Gastrocnemius medialis (tissue), 4 donors: ENCODE results near the gene KIF11. TPM values are rescaled to one million over a fixed set of nuclear protein-coding genes. Genes with fewer than 3 reads are reported as not detected.
A peak's percentile ranks its signal among the peaks of the same experiment; 100 is the strongest.

Experiments
- ATAC-seq, 2 donors: fragments of 150-250 bp; one replicate each; pipeline ENCODE4 v1.9.1; 2016
- DNase-seq, 2 donors: peaks; one replicate each; pipeline ENCODE4 v3.0.0-alpha.2; 2019
- H3K27ac ChIP-seq, 4 donors: fragments of 200-600 bp; sonication (generic); 1 replicate in 1 of 4; 2 replicates in 3 of 4; pipeline ENCODE4 v1.5.1; 2016 to 2018; ENCODE audit warnings: mild to moderate bottlenecking in 2 of 4, moderate library complexity in 1 of 4
- H3K27me3 ChIP-seq, 3 donors: fragments of 200-600 bp; sonication (generic) in 2 of 3; 1 replicate in 1 of 3; 2 replicates in 2 of 3; pipeline versions ENCODE4 v1.5.1 to v1.6.0; 2016 to 2019; ENCODE audit warnings: mild to moderate bottlenecking in 1 of 3, moderate library complexity in 1 of 3
- H3K36me3 ChIP-seq, 2 donors: fragments of 200-600 bp; sonication (generic) in 1 of 2; one replicate each; pipeline ENCODE4 v1.5.1; 2017 to 2018
- H3K4me1 ChIP-seq, 2 donors: fragments of 200-600 bp; sonication (generic) in 1 of 2; one replicate each; pipeline ENCODE4 v1.5.1; 2016 to 2017; ENCODE audit warnings: mild to moderate bottlenecking in 2 of 2
- H3K4me3 ChIP-seq, 4 donors: fragments of 200-600 bp; sonication (generic) in 3 of 4; 1 replicate in 1 of 4; 2 replicates in 3 of 4; pipeline ENCODE4 v1.5.1; 2016 to 2019; ENCODE audit warnings: mild to moderate bottlenecking in 2 of 4
- H3K9me3 ChIP-seq, 3 donors: fragments of 200-600 bp; sonication (generic) in 2 of 3; 1 replicate in 1 of 3; 2 replicates in 2 of 3; pipeline ENCODE4 v1.5.1; 2016 to 2019
- CTCF ChIP-seq, 5 experiments: fragments of 450-650 bp in 3 of 5; fragments of 200-600 bp in 2 of 5; sonication (generic) in 2 of 5; IDR thresholded peaks in 4 of 5; conservative IDR thresholded peaks in 1 of 5; 1 replicate in 4 of 5; 2 replicates in 1 of 5; pipeline ENCODE4 v1.5.1; 2016 to 2019; ENCODE audit warnings: antibody characterized with exemption in 5 of 5, mild to moderate bottlenecking in 3 of 5, moderate library complexity in 3 of 5
- POLR2A ChIP-seq, 2 donors: fragments of 450-650 bp; IDR thresholded peaks; one replicate each; pipeline ENCODE4 v1.6.1; 2017; ENCODE audit warnings: antibody characterized with exemption in 2 of 2, mild to moderate bottlenecking in 2 of 2, moderate library complexity in 2 of 2
- in situ Hi-C, 4 donors: fragments of 200-750 bp; cut with MboI; loops; one replicate each; pipeline versions ENCODE4 v1.15.0 to v1.8.0; 2017; ENCODE audit warnings: low sequenced_read_pairs in 4 of 4
- intact Hi-C: fragments of 100-400 bp; cut with DNase I; formaldehyde crosslinking; loops from one replicate; pipeline ENCODE4 v1.15.1; 2023; ENCODE audit warnings: low total_unique reads
- total RNA-seq, 4 donors: library from RNA; depleted of rRNA; stranded (reverse); fragments of >200 nt; gene quantifications; one replicate each; pipeline versions ENCODE4 v1.1.0 to v1.2.3, GENCODE V29; 2016

The KIF11 gene
- total RNA-seq: under 1 TPM; 0.05 to 0.76 (median 0.35) TPM

- intact Hi-C loops: no loop called here
- H3K36me3 ChIP-seq: no peaks in the 10 kb centered on the region
- TF ChIP-seq CTCF (IDR thresholded peaks at IDR 0.05 in 4 of 5, conservative IDR thresholded peaks at IDR 0.05 in 1 of 5) (no peak), POLR2A (IDR thresholded peaks at IDR 0.05) (peak; percentile 64 to 82)
- no peaks in the 10 kb centered on the region for H3K27me3 ChIP-seq
- H3K4me1 ChIP-seq: peaks cover 7 to 13% of the 10 kb centered on the region in 2 donors
- ATAC-seq (peak; percentile 84 to 85), DNase-seq (peak; percentile 88 to 94)
- H3K27ac ChIP-seq: peak within 1 kb of the TSS; percentile 79 to 89 (median 86)
- in situ Hi-C loops: no loop called here
- H3K9me3 ChIP-seq: no peaks in the 10 kb centered on the region
- H3K4me3 ChIP-seq: peak within 1 kb of the TSS; percentile 59 to 86 (median 80)
Observed at GRCh38 chr10:92592761-92593618, at the start of gene KIF11. Gene KIF11, plus strand, starts transcription at chr10:92593130. Its CDS starts 246 bp downstream, at chr10:92593376.

- Histone ChIP-seq H3K4me3 (no peak overlapping the region), H3K9me3 (no peaks in the 10 kb centered on the region), H3K36me3 (no peaks in the 10 kb centered on the region), H3K4me1 (no peaks in the 10 kb centered on the region), H3K27ac (no peak overlapping the region), H3K27me3 (no peaks in the 10 kb centered on the region)
- in situ Hi-C loops (no loop called here), intact Hi-C loops (no loop called here)
- no peak for TF ChIP-seq CTCF (IDR thresholded peaks at IDR 0.05 in 4 of 5, conservative IDR thresholded peaks at IDR 0.05 in 1 of 5)
- no peak for TF ChIP-seq POLR2A (IDR thresholded peaks at IDR 0.05)
- DNase-seq: no peak
- no peak for ATAC-seq
Observed at GRCh38 chr10:92544296-92544695, 48.6 kb upstream of the KIF11 start.

- DNase-seq (no peak), ATAC-seq (no peak)
- Histone ChIP-seq H3K9me3 (no peaks in the 10 kb centered on the region), H3K36me3 (no peaks in the 10 kb centered on the region), H3K4me1 (no peaks in the 10 kb centered on the region), H3K4me3 (no peak overlapping the region), H3K27ac (no peak overlapping the region), H3K27me3 (no peaks in the 10 kb centered on the region)
- in situ Hi-C loops: no loop called here
- intact Hi-C loops: no loop called here
- TF ChIP-seq POLR2A (IDR thresholded peaks at IDR 0.05): no peak
- no peak for TF ChIP-seq CTCF (IDR thresholded peaks at IDR 0.05 in 4 of 5, conservative IDR thresholded peaks at IDR 0.05 in 1 of 5)
Observed at GRCh38 chr10:92545556-92545955, 47.4 kb upstream of the KIF11 start.

- no peak overlapping the region for H3K27ac ChIP-seq
- in situ Hi-C loops (no loop called here), intact Hi-C loops (no loop called here)
- no peaks in the 10 kb centered on the region for H3K9me3 ChIP-seq
- H3K4me3 ChIP-seq: no peak overlapping the region
- DNase-seq: no peak
- H3K36me3 ChIP-seq: no peaks in the 10 kb centered on the region
- H3K27me3 ChIP-seq: no peaks in the 10 kb centered on the region
- ATAC-seq: no peak
- no peak for TF ChIP-seq POLR2A (IDR thresholded peaks at IDR 0.05)
- TF ChIP-seq CTCF (IDR thresholded peaks at IDR 0.05 in 4 of 5, conservative IDR thresholded peaks at IDR 0.05 in 1 of 5): no peak
- no peaks in the 10 kb centered on the region for H3K4me1 ChIP-seq
Observed at GRCh38 chr10:92547676-92548075, 45.3 kb upstream of the KIF11 start.
